HG02943 (cell line): Measurements from ENCODE around the gene B4GAT1.
"Not testable (repeated sequence)": the region's sequence is repeated elsewhere in the genome, so short reads cannot be mapped to it uniquely, and the experiment has no call there.

Experiments
- ATAC-seq: cut with Tn5 transposase; IDR thresholded peaks from one replicate; pipeline ENCODE4 v1.9.1; 2021; ENCODE audit warnings: mild to moderate bottlenecking, low read depth, moderate library complexity; ENCODE audit not compliant: unreplicated experiment

The B4GAT1 gene

GRCh38 chr11:66347425-66348276 is at the start of gene B4GAT1:
TSS of gene B4GAT1 (minus strand) at chr11:66347629. CDS start at chr11:66347545, 84 bp downstream.
- no peak for ATAC-seq

DNA sequence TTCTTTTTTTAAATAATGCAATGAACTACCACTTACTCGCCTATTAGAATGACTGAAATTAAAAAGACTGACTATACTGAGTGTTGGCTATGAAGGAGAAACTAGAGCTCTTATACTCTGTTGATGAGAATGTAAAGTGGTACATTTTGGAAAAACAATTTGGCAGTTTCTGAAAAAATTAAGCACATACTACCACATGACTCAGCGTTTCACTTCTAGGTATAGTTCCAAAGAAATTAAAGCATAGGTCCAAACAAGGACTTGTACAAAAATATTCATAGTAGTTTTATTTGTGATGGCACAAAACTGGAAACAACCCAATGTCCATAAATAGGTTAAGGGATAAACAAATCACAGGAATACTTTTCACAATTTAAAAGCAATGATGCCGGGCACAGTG is 46.5 kb upstream of the B4GAT1 start:
- no peak for ATAC-seq

DNA sequence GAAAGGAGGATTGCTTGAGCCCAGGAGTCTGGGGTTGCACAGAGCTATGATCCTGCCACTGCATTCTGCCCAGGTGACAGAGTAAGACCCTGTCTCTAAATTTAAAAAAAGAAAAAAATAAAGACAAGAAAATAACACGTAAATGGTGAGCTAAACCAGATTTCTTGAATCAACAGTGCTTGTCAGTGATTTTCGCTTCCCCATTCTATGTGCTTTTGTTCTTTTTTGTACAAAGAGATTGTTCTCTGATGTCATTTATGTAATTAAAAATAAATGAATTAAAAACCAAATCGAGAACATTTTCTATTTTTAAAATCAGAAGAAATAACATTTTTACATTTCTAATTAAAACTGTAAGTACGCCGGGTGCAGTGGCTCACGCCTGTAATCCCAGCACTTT is 43.9 kb upstream of the B4GAT1 start:
- no peak for ATAC-seq

DNA sequence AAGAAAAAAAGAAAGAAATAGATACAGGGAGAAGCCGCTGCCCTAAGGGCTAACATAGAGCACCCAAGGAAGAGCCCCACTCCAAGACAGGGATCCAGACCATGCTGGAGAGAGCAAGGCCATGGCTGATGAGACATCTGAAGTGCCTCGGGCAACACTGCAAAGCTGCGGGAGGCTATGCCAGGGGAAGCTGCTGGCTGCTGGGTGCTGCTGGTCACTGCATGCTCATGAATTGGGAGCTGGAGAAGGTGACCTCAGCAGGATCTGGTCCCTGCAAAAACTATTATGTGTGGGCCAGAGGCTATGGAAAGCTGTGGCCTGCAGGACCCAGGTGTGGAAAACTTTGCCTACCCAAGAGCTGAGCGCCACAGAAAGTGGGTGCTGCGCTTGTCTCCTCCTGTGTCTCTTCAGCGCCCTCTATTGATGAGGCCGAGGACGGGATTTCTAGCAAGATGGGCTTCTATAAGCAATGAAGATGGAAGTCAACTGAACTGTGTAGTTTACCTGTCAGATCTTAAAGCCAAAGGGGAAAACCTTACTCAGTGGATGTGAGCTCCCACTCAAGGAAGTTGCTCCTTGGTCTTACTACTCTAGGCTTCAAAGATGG is 41.5 kb upstream of the B4GAT1 start:
- ATAC-seq = no peak

- ATAC-seq = no peak
These were observed 39.0 kb upstream of the B4GAT1 start for GRCh38 chr11:66386171-66387069.

DNA sequence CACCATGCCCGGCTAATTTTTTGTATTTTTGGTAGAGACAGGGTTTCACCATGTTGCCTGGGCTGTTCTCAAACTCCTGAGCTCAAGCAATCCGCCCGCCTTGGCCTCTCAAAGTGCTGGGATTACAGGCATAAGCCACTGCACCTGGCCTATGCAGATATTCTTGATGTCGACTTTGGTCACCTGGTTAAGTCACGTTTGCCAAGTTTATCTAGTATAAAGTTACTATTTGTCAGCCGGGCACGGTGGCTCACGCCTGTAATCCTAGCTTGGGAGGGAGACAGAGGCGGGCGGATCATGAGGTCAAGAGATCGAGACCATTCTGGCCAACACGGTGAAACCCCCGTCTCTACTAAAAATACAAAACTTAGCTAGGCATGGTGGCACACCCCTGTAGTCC is 36.9 kb upstream of the B4GAT1 start:
- ATAC-seq = not testable (repeated sequence)

DNA sequence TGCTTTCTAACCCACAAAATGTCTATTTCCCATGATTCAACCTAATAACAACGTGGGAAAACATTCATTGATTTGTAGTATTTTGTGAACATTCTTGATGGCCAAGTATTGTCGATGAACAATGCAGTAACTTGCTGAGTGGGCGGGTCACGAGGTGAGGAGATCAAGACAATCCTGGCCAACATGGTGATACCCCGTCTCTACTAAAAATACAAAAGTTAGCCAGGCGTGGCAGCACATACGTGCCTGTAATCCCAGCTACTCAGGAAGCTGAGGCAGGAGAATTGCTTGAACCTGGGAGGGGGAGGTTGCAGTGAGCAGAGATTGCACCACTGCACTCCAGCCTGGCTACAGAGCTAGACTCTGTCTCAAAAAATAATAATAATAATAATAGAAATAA is 32.8 kb upstream of the B4GAT1 start:
- ATAC-seq = not testable (repeated sequence)

DNA sequence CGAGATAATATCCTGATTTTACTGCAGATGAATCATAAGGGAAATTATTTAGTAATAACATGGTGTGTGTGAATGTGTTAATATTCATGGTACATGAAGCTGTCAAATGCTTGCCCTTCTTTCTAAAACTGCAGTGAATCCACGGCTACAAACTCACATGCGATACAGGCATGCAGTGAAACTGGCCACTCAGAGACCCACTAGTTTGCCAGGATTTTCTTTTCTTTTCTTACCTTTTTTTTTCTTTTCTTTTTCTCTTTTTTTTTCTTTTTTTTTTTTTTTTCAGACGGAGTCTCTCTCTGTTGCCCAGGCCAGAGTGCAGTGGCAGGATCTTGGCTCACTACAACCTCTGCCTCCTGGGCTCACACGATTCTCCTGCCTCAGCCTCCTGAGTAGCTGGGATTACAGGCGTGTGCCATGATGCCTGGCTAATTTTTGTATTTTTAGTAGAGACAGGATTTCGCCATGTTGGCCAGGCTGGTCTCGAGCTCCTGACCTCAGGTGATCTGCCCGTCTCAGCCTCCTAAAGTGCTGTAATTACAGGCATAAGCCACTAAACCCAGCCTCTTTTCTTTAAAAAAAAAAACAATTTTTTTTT is 26.4 kb upstream of the B4GAT1 start:
- ATAC-seq = not testable (repeated sequence)

DNA sequence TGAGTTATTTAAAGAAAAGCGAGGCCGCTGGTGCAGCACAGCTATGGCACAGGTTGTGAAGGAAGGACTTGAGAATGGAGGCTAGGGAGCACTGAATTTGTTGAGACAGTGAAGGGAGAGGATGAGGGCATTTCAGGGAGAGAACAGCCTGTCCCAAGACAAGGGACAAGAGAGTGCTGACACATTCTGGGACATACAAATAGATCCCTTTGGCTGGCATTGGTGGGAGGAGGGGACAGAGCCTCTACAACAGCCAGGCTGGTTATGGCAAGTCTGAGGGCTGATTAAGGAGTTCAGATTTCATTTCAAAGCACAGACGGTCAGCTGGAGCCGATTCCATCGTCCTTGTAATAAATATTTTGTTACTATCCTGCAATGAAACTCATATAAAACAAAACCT is 25.8 kb upstream of the B4GAT1 start:
- ATAC-seq = no peak

DNA sequence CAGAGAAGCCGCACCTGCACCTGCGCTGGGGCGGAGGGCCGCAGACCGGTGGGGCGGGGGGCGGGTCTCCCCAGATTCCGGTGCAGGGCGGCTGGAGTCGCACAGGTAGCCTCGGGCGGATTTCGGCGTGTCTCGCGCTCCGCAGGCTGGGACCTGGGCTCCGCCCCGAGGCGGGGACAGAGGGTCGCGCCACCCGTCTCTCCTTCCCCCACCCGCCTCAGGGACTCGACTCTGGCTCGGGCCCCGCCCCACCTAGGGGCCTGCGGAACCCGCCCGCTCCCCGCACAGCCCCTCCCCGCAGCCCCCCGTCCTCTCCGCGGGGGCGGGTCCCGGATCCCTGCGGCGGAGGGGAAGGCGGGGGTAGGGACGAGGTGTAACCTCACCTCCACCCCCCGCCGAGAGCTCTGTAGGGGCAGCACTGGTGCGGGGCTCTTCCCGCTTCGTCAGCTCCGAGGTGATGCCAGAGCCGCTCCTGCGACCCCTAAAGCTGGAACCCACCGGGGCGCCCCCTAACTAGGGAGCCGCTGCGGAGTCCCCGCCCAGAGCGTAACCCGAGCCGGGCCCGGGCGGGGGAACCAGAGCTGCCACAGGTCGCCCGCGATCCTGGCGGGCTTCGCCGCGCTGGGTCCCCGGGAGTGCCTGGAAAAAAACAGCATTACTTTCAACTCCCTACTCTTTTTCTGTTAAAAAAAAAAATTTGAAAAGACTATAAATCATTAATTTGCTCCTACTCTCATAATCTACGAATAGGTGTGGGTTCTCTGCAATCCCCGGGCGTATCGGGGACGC is 24.4 kb upstream of the B4GAT1 start, which contains the start of gene SLC29A2:
TSS of gene SLC29A2 (minus strand) at position 134 of the 789 bp plus-strand sequence. CDS start 169 bp downstream, outside the sequence.
- no peak for ATAC-seq

DNA sequence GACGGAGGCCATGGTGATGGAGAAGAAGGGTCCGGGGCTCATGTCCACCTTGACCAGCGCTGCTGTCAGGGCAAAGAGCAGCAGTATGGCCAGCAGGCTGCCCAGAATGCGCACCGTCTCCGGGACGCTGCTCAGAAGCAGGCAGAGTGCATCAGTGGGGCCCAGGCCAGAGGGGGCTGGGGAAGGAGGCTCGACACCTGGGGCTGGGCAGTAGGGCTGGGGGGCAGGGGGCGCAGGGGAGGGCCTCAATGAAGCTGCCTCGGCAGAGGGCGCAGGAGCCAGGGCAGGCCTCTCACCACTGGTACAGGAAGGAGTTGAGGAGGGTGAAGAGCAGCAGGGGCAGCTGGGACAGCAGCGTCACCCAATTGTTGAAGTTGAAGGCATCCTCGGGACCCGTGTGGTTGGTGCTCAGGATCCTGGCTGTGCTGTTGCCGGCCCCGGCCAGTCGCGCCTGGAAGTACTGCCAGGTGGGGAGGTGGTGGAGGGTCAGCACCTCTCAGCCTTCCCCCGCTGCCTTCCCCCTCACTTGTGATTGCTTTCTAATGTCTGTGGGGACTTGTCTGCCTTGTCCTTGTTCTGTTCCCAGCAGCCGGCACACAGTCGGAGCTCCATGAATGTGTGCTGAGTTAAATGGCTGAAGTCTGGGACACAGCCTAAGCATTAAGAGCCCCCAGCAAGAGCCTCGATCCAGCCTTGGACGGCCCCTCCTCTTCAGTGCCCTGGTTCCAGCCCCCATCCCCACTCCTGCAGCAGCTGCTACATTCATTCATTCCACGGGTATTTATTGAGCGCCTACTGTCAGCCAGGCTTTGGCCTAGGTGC is 21.9 kb upstream of the B4GAT1 start:
- no peak for ATAC-seq

DNA sequence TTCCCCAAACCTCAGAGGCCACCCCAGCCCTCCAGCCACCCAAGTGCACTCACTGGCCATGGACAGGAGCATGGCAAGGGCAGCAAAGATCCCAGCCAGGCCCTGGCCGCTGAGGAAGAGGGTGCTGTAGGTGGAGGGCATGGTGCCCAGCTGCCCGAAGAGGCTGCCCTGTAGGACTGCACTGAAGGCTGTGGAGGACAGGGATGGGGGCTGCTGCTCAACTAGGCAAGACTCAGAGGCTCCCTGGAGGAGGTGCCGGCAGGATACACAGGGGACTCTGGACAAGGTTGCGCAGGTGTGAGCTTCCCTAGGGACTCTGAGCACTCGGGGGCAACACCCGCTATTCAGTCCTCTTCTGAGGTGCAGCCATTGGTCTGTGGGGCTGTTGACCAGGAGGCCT is 21.1 kb upstream of the B4GAT1 start:
- no peak for ATAC-seq

DNA sequence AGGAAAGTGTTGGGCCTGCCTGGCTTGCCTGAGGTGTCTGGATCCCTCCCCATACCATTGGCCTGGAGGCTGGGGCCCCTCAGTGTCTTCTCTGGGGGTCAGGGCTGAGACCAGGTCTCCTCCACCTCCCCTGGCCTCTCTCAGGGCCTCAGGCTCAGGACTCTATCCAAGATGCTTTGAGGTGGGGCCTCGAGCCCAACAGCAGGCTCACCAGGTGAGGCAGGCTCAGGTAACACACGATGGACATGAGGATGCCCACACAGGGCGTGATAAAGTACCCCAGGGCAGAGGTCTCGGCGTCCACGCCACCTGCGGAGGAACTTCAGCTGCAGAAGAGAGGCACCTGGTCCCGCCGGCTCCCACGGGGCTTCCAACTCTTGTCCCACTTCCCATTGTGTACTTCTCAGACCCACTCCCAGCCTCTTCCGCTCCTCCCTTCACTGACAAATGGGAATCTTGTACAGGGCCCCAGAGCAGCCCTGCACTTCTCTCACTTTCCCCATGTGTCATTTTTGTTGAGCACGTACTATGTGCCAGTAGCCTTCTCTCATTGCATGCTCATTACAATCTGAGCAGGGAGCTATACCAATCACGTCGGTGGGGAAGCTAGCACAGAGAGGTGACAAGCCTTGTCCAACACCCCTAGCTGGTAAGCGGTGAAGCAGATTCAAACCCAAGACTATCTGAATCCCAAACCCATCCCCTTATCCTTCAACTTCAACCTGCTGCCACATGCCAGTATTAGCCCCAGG is 20.3 kb upstream of the B4GAT1 start:
- ATAC-seq = no peak

DNA sequence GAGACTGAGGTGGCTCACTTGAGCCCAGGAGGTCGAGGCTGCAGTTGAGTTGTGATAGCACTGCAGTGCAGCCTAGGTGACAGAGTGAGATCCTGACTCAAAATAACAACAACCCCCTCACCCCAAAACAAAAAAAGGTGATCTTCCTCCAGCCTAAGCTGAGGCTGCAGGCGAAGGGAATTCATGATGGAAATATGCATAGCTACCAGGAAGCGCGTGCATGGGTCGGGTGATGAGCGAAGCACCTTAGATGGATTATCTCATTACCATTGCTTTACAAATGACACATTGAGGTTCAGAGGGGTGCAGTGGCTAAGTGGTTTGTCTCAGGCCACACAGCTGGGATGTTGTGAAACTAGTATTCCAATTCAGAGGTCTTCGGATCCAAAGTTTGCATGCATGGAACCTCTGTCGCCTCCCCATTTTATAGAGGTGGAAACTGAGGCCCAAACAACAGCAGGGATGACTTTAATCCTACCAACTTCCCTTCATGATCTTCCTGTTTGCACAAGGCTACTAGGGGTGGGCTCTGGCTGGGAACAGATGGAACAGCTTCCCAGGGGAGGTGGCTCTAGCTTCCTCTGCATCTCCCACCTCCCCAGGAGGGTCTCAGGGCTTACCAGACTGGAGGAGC is 19.5 kb upstream of the B4GAT1 start:
- ATAC-seq = no peak

- no peak for ATAC-seq
These were observed 18.5 kb upstream of the B4GAT1 start for GRCh38 chr11:66365711-66366619.

- no peak for ATAC-seq
These were observed 17.7 kb upstream of the B4GAT1 start for GRCh38 chr11:66365166-66365565.
